Nephron (organoid): ENCODE measurements around the gene QRFP.

Experiments
- H3K27ac Mint-ChIP-seq, 3 experiments: 2 replicates each; pipeline ENCODE4 v1.8.0; 2020; ENCODE audit warnings: mixed read lengths in 3 of 3, mild to moderate bottlenecking in 2 of 3, moderate library complexity in 1 of 3
- H3K27me3 Mint-ChIP-seq: 2 replicates; pipeline ENCODE4 v1.8.0; 2021; ENCODE audit warnings: low read depth, mild to moderate bottlenecking, moderate library complexity, mixed read lengths
- H3K36me3 Mint-ChIP-seq: 2 replicates; pipeline ENCODE4 v1.8.0; 2020; ENCODE audit warnings: low read depth, mixed read lengths
- H3K4me1 Mint-ChIP-seq: 2 replicates; pipeline ENCODE4 v1.8.0; 2020; ENCODE audit warnings: mixed read lengths
- H3K4me3 Mint-ChIP-seq, 3 experiments: 2 replicates each; pipeline ENCODE4 v1.8.0; 2020; ENCODE audit warnings: mild to moderate bottlenecking in 3 of 3, mixed read lengths in 3 of 3, moderate library complexity in 2 of 3
- H3K9me3 Mint-ChIP-seq: 2 replicates; pipeline ENCODE4 v1.8.0; 2020; ENCODE audit warnings: mixed read lengths
- CTCF ChIP-seq, 3 experiments: fragments of 200-600 bp; sonication (generic); IDR thresholded peaks; one replicate each; pipeline ENCODE4 v1.5.0; 2021; ENCODE audit warnings: antibody characterized with exemption in 3 of 3; ENCODE audit not compliant: unreplicated experiment in 3 of 3

Gene QRFP

DNA sequence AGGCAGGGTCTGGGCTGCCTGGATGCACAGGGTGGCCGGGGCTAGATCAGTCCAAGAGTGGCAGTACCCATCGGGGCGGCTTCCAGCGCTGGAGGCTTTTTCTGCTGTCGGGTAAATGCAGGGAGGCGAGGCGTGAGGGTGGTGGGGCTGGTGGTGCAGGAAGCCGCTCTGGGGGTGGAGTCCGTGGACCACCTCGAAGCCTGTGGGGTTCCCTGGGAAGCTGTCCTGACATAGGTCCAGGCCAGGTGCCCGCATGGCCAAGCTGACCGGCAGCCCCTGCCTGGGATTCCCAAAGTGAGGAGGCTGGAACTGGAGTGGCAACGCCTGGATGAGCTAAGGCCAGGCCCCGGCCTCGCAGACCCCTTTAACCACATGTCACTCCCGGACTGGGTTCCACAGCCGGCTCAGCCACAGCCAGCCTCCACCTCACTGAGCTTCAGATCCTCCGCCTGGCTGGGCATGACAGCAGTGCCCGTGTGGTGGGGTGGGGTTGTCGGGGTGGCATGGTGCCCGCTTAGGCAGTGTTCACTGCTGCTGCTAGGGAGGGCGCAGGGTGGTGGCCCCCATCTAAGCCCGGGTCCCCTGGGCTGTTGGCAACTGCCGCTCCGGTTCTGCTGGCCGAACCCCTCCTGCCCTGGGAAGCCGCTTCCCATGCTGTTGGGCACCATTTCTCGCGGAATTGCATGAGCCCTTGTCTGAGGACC lies 1.4 kb upstream of the QRFP start:
- H3K27ac Mint-ChIP-seq, result no peak overlapping the region
- H3K36me3 Mint-ChIP-seq, result no peaks in the 10 kb centered on the region
- peaks cover 17% of the 10 kb centered on the region for H3K27me3 Mint-ChIP-seq
- no peak for TF ChIP-seq CTCF (IDR thresholded peaks at IDR 0.05; ENCODE audit: unreplicated experiment in 3 of 3)
- no peaks in the 10 kb centered on the region for H3K9me3 Mint-ChIP-seq
- H3K4me1 Mint-ChIP-seq, result peaks cover 19% of the 10 kb centered on the region
- H3K4me3 Mint-ChIP-seq, result no peak overlapping the region

DNA sequence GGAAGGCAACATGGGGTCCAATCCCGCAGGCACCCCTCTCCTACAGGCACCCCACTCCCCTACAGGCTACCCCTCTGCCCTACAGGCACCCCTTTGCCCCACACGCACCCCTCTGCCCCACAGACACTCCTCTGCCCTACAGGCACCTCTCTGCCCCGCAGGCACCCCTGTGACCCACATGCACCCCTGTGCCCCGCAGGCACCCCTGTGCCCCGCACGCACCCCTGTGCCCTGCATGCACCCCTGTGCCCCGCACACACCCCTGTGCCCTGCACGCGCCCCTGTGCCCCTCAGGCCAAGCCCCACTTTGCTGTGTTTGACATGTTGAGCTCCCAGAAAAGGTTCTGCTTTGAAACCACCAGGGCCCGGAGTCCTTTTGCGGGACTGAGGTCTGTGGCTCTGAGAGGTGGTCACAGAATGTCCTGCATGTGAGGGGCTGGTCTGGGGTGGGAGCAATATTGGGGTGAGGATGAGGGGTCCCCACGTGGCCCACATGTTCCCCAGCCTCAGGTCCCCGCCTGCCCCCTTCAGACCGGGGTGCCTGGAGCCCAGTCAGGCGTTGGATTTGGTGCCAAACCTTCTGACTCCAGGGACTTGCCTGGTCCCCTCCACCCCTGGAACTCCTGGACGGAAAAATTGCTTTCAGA lies 616 bp upstream of the QRFP start:
- H3K27ac Mint-ChIP-seq, result no peak overlapping the region

DNA sequence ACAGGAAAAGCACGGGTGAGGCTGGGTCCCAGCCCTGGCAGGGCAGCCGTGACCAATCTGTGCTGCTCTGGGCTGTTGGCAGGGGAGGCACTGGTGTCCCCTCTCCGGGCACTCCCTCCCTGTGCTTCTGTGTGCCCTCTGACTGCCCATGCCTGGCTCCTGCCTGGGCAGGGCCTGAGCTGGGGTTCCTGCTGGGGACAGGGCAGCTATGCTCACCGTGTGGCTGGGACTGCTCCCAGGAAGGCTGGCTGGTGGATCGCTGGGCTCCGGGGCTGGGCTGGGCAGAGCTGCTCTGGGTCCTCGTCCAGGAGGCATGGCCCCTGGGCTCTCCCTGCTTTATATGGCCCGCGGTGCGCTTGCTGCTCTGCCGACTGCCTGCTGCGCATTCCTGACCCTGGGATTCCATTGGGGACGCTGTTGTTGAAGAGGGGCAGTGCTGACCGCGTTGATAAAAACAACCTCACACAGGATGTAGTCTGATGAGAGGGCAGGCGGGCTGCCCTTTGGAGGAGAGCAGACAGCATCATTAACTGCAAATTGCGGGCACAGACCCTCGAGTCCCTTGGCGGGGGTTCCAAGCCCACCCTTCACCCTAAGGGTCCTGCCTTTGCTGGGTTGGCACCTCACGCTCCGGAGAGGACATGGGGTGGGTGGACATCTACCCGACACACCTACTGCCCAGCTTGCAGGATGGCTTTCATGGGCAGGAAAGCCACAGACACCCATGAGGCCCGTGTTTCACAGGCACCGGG lies 955 bp downstream of the QRFP start:
- Mint-ChIP-seq H3K27ac (no peak overlapping the region), H3K36me3 (peaks cover 10% of the 10 kb centered on the region), H3K4me1 (peaks cover 21% of the 10 kb centered on the region), H3K27me3 (peaks cover 12% of the 10 kb centered on the region), H3K9me3 (no peaks in the 10 kb centered on the region), H3K4me3 (no peak overlapping the region)
- no peak for TF ChIP-seq CTCF (IDR thresholded peaks at IDR 0.05; ENCODE audit: unreplicated experiment in 3 of 3)

More for the DNA sequence above, 616 bp upstream of the QRFP start:
- peaks cover under 1% of the 10 kb centered on the region for H3K36me3 Mint-ChIP-seq
- no peak for TF ChIP-seq CTCF (IDR thresholded peaks at IDR 0.05; ENCODE audit: unreplicated experiment in 3 of 3)
- H3K27me3 Mint-ChIP-seq, result peaks cover 17% of the 10 kb centered on the region
- H3K4me1 Mint-ChIP-seq, result peaks cover 21% of the 10 kb centered on the region
- H3K4me3 Mint-ChIP-seq, result no peak overlapping the region
- H3K9me3 Mint-ChIP-seq, result no peaks in the 10 kb centered on the region

DNA sequence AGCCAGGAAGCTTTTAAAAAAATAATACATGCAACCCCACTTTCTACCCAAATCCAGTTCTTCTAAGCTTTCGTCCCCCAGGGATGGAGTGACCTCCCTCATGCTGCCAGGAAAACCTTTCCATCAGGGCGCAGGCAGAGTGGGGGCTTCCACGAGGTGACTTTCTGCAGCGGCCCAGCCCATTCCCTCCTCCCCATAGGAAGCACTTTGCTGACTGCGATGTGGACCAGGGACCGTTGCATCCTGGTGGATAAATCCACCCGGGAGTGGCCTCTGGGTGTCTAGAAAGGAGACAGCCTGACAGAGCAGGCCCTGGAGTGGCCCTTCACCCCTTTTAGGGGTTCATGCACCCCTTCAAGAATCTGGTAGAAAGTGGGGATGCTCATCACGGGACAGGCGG lies 1.6 kb downstream of the QRFP start:
- TF ChIP-seq CTCF (IDR thresholded peaks at IDR 0.05; ENCODE audit: unreplicated experiment in 3 of 3), result no peak
- Mint-ChIP-seq H3K27me3 (peaks cover 11% of the 10 kb centered on the region), H3K27ac (no peak overlapping the region), H3K36me3 (peaks cover 10% of the 10 kb centered on the region), H3K4me1 (peaks cover 21% of the 10 kb centered on the region), H3K4me3 (no peak overlapping the region), H3K9me3 (no peaks in the 10 kb centered on the region)

DNA sequence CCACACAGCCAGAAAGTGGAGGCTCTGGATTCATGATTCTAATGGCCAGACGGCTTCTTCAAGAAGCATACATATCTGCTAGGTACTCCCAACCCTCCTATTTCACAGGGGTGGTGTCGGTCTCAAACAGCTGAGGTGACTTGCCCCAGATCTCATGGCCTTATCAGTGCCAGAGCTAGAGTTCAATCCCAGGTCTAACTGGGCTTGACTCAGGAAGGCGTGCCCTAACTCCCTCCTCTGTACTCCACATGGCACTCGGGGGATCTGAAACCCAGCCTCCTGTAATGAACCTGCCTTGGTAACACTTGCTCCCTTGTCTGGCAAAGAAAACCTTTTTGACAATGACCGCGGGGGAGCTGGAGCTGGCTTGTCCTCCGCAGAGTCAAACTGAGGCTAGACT lies 2.1 kb downstream of the QRFP start:
- TF ChIP-seq CTCF (IDR thresholded peaks at IDR 0.05; ENCODE audit: unreplicated experiment in 3 of 3), result no peak
- Mint-ChIP-seq H3K4me1 (peaks cover 21% of the 10 kb centered on the region), H3K27me3 (peaks cover 7% of the 10 kb centered on the region)

More for the DNA sequence above, 2.1 kb downstream of the QRFP start:
- Mint-ChIP-seq H3K9me3 (no peaks in the 10 kb centered on the region), H3K27ac (no peak overlapping the region), H3K36me3 (peaks cover 10% of the 10 kb centered on the region), H3K4me3 (no peak overlapping the region)
